ENCODE data around the gene KIF26A.

KIF26A gene

GRCh38 chr14:104197449-104198247 is 59.3 kb downstream of the KIF26A start:
- Histone ChIP-seq H3K27me3 (no peaks in the 10 kb centered on the region), H3K9me3 (no peaks in the 10 kb centered on the region), H3K27ac (no peak overlapping the region), H3K36me3 (no peaks in the 10 kb centered on the region), H4K20me1 (peaks cover 5% of the 10 kb centered on the region; the same call in 1 of the 2 replicates), H3K4me3 (no peak overlapping the region), H3K4me1 (peaks cover 100% of the 10 kb centered on the region), H3K9ac (no peak overlapping the region), H3K4me2 (peak overlapping the region; percentile 94)
- TF ChIP-seq Cebpa-rat (IDR thresholded peaks at IDR 0.05): no peak

DNA sequence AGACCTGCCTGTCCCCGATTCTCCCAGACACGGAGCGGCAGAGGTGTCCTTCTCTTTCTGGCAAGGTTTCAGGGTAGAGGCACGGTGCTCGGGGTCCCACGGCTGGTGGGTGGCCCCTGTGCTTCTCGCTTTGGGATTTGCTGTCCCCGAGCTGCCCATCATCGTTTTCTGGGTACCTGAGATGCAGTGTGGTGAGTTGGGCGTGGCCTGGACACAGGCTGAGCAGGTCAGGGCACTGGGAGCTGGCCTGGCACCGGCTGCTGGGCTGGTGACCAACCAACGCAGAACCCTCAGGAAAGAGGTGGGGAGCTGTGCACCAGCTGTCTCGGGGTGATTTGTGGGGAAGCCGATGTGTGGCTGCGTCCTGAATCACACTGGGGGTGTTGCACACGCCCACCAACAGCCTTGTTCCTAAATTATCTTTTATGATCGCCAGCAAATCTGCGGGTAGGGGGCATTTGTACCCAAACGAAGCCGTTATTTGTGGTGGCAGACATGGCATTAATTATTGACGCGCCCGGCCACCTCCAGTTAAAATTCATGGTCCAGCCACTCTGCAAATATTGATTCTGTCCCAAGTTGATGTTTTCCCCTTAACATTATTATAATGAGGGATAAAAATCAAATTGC is 61.0 kb downstream of the KIF26A start:
- H3K4me3 ChIP-seq: no peak overlapping the region
- H3K4me1 ChIP-seq: peaks cover 91% of the 10 kb centered on the region
- TF ChIP-seq Cebpa-rat (IDR thresholded peaks at IDR 0.05): no peak
- 0 out of 2 replicates have a peak overlapping the region, but pooled peaks have one; percentile 6 for H3K27ac ChIP-seq
- no peaks in the 10 kb centered on the region for H3K36me3 ChIP-seq
- H3K27me3 ChIP-seq: no peaks in the 10 kb centered on the region
- H3K9me3 ChIP-seq: no peaks in the 10 kb centered on the region
- no peak overlapping the region for H3K9ac ChIP-seq
- peak overlapping the region; percentile 63 for H3K4me2 ChIP-seq
- H4K20me1 ChIP-seq: peaks cover 5% of the 10 kb centered on the region; the same call in 1 of the 2 replicates

- H3K9ac ChIP-seq: peak overlapping the region; percentile 54
- no peaks in the 10 kb centered on the region for H3K27me3 ChIP-seq
- H4K20me1 ChIP-seq: peaks cover 5% of the 10 kb centered on the region; the same call in 1 of the 2 replicates
- TF ChIP-seq Cebpa-rat (IDR thresholded peaks at IDR 0.05): no peak
- peak overlapping the region; percentile 99 for H3K4me2 ChIP-seq
- H3K9me3 ChIP-seq: no peaks in the 10 kb centered on the region
- peaks cover 88% of the 10 kb centered on the region for H3K4me1 ChIP-seq
- peak overlapping the region; percentile 91 for H3K27ac ChIP-seq
- H3K36me3 ChIP-seq: no peaks in the 10 kb centered on the region
- no peak overlapping the region for H3K4me3 ChIP-seq
These were observed 61.7 kb downstream of the KIF26A start for GRCh38 chr14:104200106-104200505.

- H3K9me3 ChIP-seq: no peaks in the 10 kb centered on the region
- TF ChIP-seq Cebpa-rat (IDR thresholded peaks at IDR 0.05): no peak
- peak overlapping the region; percentile 91 for H3K27ac ChIP-seq
- H3K4me1 ChIP-seq: peaks cover 88% of the 10 kb centered on the region
- H3K27me3 ChIP-seq: no peaks in the 10 kb centered on the region
- peaks cover 5% of the 10 kb centered on the region; the same call in 1 of the 2 replicates for H4K20me1 ChIP-seq
- H3K4me3 ChIP-seq: peak overlapping the region; percentile 52
- peak overlapping the region; percentile 99 for H3K4me2 ChIP-seq
- peak overlapping the region; percentile 54 for H3K9ac ChIP-seq
- no peaks in the 10 kb centered on the region for H3K36me3 ChIP-seq
These were observed 62.2 kb downstream of the KIF26A start for GRCh38 chr14:104200591-104200990.

DNA sequence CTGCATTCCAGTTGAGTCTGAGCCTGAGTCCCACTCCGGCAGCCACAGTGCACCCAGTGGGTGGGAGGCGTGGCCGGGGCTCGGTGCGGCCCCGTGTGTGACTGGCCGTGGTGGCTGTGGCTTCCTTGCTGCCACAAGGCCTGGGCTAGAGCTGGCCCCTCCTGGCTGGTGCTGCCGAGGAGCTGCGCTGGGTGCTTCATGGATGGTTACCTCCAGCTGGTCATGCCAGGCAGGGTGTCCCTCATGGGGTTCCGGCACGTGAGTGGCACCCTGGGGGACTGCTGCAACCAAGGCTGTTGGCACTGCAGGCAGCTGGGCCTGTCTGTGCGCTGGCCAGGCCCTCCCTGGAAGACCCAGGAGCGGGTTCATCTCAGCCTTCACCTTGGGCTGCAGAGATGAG is 62.7 kb downstream of the KIF26A start:
- Histone ChIP-seq H3K4me2 (peak overlapping the region; percentile 99), H3K4me3 (peak overlapping the region; percentile 52), H3K9me3 (no peaks in the 10 kb centered on the region), H3K4me1 (peaks cover 88% of the 10 kb centered on the region), H3K36me3 (no peaks in the 10 kb centered on the region), H4K20me1 (peaks cover 5% of the 10 kb centered on the region; the same call in 1 of the 2 replicates), H3K27ac (peak overlapping the region; percentile 91), H3K9ac (peak overlapping the region; percentile 54), H3K27me3 (no peaks in the 10 kb centered on the region)
- no peak for TF ChIP-seq Cebpa-rat (IDR thresholded peaks at IDR 0.05)

DNA sequence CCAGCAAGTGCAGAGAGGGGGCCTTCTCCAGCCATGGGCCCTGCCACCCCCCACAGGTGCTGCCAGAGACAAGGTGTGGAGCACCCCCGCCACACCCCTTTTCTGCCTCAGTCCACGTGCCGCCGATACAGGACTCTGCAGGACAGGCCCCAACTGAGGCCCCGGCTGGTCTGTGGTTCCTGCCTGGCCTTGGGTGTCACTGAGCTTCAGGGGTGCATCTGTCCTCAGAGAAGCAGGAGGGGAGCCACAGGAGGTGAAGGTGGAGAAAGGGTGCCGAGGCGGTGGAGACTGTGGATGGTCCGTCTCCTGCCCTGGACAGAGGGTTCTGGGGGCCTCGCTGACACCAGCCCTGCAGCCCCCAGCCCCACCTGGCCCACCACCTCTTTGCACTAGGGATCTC is 63.1 kb downstream of the KIF26A start:
- peak overlapping the region; percentile 54 for H3K9ac ChIP-seq
- H3K4me1 ChIP-seq: peaks cover 88% of the 10 kb centered on the region
- no peaks in the 10 kb centered on the region for H3K36me3 ChIP-seq
- H3K27ac ChIP-seq: peak overlapping the region; percentile 84
- no peaks in the 10 kb centered on the region for H3K27me3 ChIP-seq
- peaks cover 5% of the 10 kb centered on the region; the same call in 1 of the 2 replicates for H4K20me1 ChIP-seq
- peak overlapping the region; percentile 99 for H3K4me2 ChIP-seq
- no peaks in the 10 kb centered on the region for H3K9me3 ChIP-seq
- no peak for TF ChIP-seq Cebpa-rat (IDR thresholded peaks at IDR 0.05)
- 0 out of 2 replicates have a peak overlapping the region, but pooled peaks have one; percentile 15 for H3K4me3 ChIP-seq

- Histone ChIP-seq H3K4me1 (peaks cover 87% of the 10 kb centered on the region), H3K27me3 (no peaks in the 10 kb centered on the region)
- TF ChIP-seq Cebpa-rat (IDR thresholded peaks at IDR 0.05): no peak
These were observed 64.1 kb downstream of the KIF26A start for GRCh38 chr14:104202259-104203070.

GRCh38 chr14:104203071-104203425 is 64.7 kb downstream of the KIF26A start:
- peak overlapping the region; percentile 99 for H3K4me2 ChIP-seq
- H3K9ac ChIP-seq: no peak overlapping the region
- H3K27me3 ChIP-seq: no peaks in the 10 kb centered on the region
- H4K20me1 ChIP-seq: peaks cover 5% of the 10 kb centered on the region; the same call in 1 of the 2 replicates
- peaks cover 81% of the 10 kb centered on the region for H3K4me1 ChIP-seq
- no peaks in the 10 kb centered on the region for H3K36me3 ChIP-seq
- peak overlapping the region; percentile 84; the same call in 1 of the 2 replicates for H3K27ac ChIP-seq
- H3K4me3 ChIP-seq: no peak overlapping the region
- no peaks in the 10 kb centered on the region for H3K9me3 ChIP-seq
- no peak for TF ChIP-seq Cebpa-rat (IDR thresholded peaks at IDR 0.05)

More at GRCh38 chr14:104202259-104203070, 64.1 kb downstream of the KIF26A start:
- Histone ChIP-seq H3K27ac (peak overlapping the region; percentile 84), H3K4me2 (peak overlapping the region; percentile 99), H3K4me3 (peak overlapping the region; percentile 15; the same call in 1 of the 2 replicates), H3K9me3 (no peaks in the 10 kb centered on the region), H4K20me1 (peaks cover 5% of the 10 kb centered on the region; the same call in 1 of the 2 replicates), H3K9ac (peak overlapping the region; percentile 54; the same call in 1 of the 2 replicates), H3K36me3 (no peaks in the 10 kb centered on the region)

DNA sequence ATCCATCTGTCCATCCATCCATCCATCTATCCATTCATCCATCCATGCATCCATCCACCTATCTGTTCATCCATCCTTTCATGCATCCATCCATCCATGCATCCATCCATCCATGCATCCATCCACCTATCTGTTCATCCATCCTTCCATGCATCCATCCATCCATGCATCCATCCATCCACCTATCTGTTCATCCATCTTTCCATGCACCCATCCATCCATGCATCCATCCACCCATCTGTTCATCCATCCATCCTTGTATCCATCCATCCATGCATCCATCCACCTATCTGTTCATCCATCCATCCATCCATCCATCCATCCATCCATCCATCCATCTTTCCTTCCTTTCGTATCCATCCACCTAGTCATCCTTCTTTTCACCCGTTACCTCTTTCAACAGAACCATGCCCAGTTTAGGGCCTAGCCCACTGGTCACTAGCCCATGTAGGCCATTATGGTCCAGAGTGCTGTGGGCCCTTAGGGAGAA is 66.3 kb downstream of the KIF26A start:
- H3K4me1 ChIP-seq: peaks cover 65% of the 10 kb centered on the region
- no peak overlapping the region for H3K9ac ChIP-seq
- no peaks in the 10 kb centered on the region for H3K9me3 ChIP-seq
- H3K36me3 ChIP-seq: no peaks in the 10 kb centered on the region
- H3K4me3 ChIP-seq: no peak overlapping the region
- no peak for TF ChIP-seq Cebpa-rat (IDR thresholded peaks at IDR 0.05)
- no peaks in the 10 kb centered on the region for H3K27me3 ChIP-seq
- H4K20me1 ChIP-seq: peaks cover 5% of the 10 kb centered on the region; the same call in 1 of the 2 replicates
- H3K4me2 ChIP-seq: peak overlapping the region; percentile 59; the same call in 1 of the 2 replicates
- no peak overlapping the region for H3K27ac ChIP-seq
